CD4-positive, alpha-beta T cell (primary cell): ENCODE results near the gene VGF. TPM values are rescaled to one million over a fixed set of nuclear protein-coding genes. Genes with fewer than 3 reads are reported as not detected.

Experiments
- ATAC-seq: fragments of 200-7000 bp; cut with Tn5 transposase; one replicate; pipeline ENCODE4 v1.10.0; 2022; ENCODE audit warnings: mild to moderate bottlenecking; ENCODE audit not compliant: poor library complexity
- CTCF ChIA-PET: fragments of 350-600 bp; sonication (Branson Sonifier 250); formaldehyde crosslinking; loops from one replicate; lab custom pipeline; 2021; ENCODE audit warnings: antibody characterized with exemption, inconsistent platforms; lab: Charles Lee
- POLR2A ChIA-PET: fragments of 350-600 bp; sonication (Branson Sonifier 250); formaldehyde crosslinking; loops from one replicate; lab custom pipeline; 2021; ENCODE audit warnings: antibody characterized with exemption, inconsistent platforms; lab: Charles Lee
- DNase-seq, 14 experiments: peaks; one replicate each; pipeline ENCODE4 v3.0.0-alpha.2; 2013 to 2020; ENCODE audit warnings: mixed read lengths in 2 of 14
- H3K27ac ChIP-seq, 2 donors: one replicate each; pipeline versions ENCODE4 v1.5.1 to v1.7.0; 2013; ENCODE audit warnings: low read length in 2 of 2, low read depth in 1 of 2, mild to moderate bottlenecking in 1 of 2
- H3K27me3 ChIP-seq, 2 experiments: 1 replicate in 1 of 2; 2 replicates in 1 of 2; pipeline versions ENCODE4 v1.6.1 to v1.7.0; 2013; ENCODE audit warnings: low read length in 2 of 2, control low read depth in 1 of 2, mild to moderate bottlenecking in 1 of 2, moderate library complexity in 1 of 2; ENCODE audit not compliant: insufficient read depth in 2 of 2, control insufficient read depth in 1 of 2
- H3K36me3 ChIP-seq: one replicate; pipeline ENCODE4 v1.6.1; 2013; ENCODE audit warnings: low read length, control low read depth; ENCODE audit not compliant: insufficient read depth
- H3K4me1 ChIP-seq: one replicate; pipeline ENCODE4 v1.6.1; 2013; ENCODE audit warnings: low read length, control low read depth; ENCODE audit not compliant: insufficient read depth
- H3K4me3 ChIP-seq: one replicate; pipeline ENCODE4 v1.5.1; 2013; ENCODE audit warnings: mild to moderate bottlenecking, low read length, moderate library complexity
- H3K9me3 ChIP-seq, 2 experiments: 1 replicate in 1 of 2; 2 replicates in 1 of 2; pipeline versions ENCODE4 v1.6.1 to v1.7.0; 2013; ENCODE audit warnings: low read length in 2 of 2, mild to moderate bottlenecking in 2 of 2, control low read depth in 1 of 2, moderate library complexity in 1 of 2; ENCODE audit not compliant: control insufficient read depth in 1 of 2, insufficient read depth in 1 of 2
- H3K27ac Mint-ChIP-seq: one replicate; pipeline ENCODE4 v1.8.0; 2020; ENCODE audit warnings: mixed read lengths
- H3K27me3 Mint-ChIP-seq: one replicate; pipeline ENCODE4 v1.8.0; 2021; ENCODE audit warnings: mixed read lengths
- H3K36me3 Mint-ChIP-seq: one replicate; pipeline ENCODE4 v1.8.0; 2021; ENCODE audit warnings: low read depth, mixed read lengths
- H3K4me1 Mint-ChIP-seq: one replicate; pipeline ENCODE4 v1.8.0; 2021; ENCODE audit warnings: low read depth, mixed read lengths
- H3K4me3 Mint-ChIP-seq: one replicate; pipeline ENCODE4 v1.8.0; 2020; ENCODE audit warnings: mild to moderate bottlenecking, mixed read lengths
- H3K9me3 Mint-ChIP-seq: one replicate; pipeline ENCODE4 v1.8.0; 2020; ENCODE audit warnings: mixed read lengths
- intact Hi-C, 2 experiments: fragments of 100-400 bp; cut with DNase I in 1 of 2; cut with micrococcal nuclease in 1 of 2; formaldehyde crosslinking; loops; one replicate each; pipeline versions ENCODE4 v1.15.1 to v1.9.0; 2023 to 2025; cut with DNase I, micrococcal nuclease
- total RNA-seq, 174 experiments: library from RNA in 2 of 174; stranded (reverse) in 2 of 174; gene quantifications; one replicate each; pipeline ENCODE4 v1.2.3 and lab custom pipeline; 2021 to 2026
- TF ChIP-seq, protein P1 (sequence below): fragments of 200-600 bp; IDR thresholded peaks from one replicate; pipeline ENCODE4 v1.8.0; 2022; ENCODE audit warnings: antibody characterized with exemption, mild to moderate bottlenecking

The VGF gene
- total RNA-seq, 2 experiments from 2014 or later = not detected

DNA sequence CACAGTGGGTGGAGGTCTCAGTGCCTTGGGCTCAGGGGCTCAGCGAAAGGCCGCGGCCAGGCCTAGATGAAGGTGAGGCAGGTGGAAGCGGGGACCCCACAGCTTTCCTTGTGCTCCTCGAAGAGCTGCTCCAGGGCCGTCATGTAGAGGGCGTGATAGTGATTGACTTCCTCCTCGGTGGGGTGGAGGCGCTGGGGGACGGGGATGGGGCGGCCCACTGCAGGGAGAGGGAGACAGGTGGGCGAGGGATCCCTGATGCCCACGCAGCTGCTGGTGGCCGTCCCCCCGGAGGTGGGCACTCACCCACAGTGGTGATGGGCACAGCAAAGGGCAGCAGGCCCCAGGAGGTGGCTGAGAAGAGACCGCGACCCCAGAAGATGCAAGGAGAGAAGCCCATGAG is 30.5 kb upstream of the VGF start:
- H3K27me3 ChIP-seq = peaks cover 7 to 10% of the 10 kb centered on the region in 2 experiments
- peaks cover 29% of the 10 kb centered on the region for H3K27me3 Mint-ChIP-seq
- no peaks in the 10 kb centered on the region for H3K36me3 ChIP-seq
- POLR2A ChIA-PET = no interaction called here
- no peak overlapping the region for H3K4me3 Mint-ChIP-seq
- no peaks in the 10 kb centered on the region for H3K36me3 Mint-ChIP-seq
- H3K9me3 Mint-ChIP-seq = no peaks in the 10 kb centered on the region
- ATAC-seq = no peak
- CTCF ChIA-PET = no interaction called here
- peaks cover 10% of the 10 kb centered on the region for H3K4me1 ChIP-seq
- TF ChIP-seq, protein P1, sequence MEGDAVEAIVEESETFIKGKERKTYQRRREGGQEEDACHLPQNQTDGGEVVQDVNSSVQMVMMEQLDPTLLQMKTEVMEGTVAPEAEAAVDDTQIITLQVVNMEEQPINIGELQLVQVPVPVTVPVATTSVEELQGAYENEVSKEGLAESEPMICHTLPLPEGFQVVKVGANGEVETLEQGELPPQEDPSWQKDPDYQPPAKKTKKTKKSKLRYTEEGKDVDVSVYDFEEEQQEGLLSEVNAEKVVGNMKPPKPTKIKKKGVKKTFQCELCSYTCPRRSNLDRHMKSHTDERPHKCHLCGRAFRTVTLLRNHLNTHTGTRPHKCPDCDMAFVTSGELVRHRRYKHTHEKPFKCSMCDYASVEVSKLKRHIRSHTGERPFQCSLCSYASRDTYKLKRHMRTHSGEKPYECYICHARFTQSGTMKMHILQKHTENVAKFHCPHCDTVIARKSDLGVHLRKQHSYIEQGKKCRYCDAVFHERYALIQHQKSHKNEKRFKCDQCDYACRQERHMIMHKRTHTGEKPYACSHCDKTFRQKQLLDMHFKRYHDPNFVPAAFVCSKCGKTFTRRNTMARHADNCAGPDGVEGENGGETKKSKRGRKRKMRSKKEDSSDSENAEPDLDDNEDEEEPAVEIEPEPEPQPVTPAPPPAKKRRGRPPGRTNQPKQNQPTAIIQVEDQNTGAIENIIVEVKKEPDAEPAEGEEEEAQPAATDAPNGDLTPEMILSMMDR = no peak
- no peak overlapping the region for H3K4me3 ChIP-seq
- H3K4me1 Mint-ChIP-seq = peaks cover 3% of the 10 kb centered on the region
- intact Hi-C loops = no loop called here
- DNase-seq = no peak
- no peak overlapping the region for H3K27ac ChIP-seq
- H3K27ac Mint-ChIP-seq = no peak overlapping the region
- H3K9me3 ChIP-seq = no peaks in the 10 kb centered on the region

DNA sequence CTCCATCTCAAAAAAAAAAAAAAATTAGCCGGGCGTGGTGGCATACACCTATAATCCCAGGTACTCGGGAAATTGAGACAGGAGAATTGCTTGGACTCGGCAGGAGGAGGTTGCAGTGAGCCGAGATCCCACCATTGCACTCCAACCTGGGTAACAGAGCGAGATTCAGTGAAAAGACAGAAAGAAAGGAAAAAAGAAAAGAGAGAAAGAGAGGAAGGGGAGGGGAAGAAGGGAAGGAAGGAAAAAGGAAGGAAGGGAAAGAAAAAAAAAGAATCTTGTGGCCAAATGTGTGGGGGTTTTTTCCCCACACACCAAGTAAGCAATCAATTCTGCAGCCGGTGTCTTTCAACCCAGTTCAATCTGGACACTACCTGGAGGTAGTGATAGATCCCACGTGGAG is 23.7 kb upstream of the VGF start:
- ChIA-PET POLR2A (no interaction called here), CTCF (no interaction called here)
- ATAC-seq (no peak), DNase-seq (no peak)
- Mint-ChIP-seq H3K4me3 (no peak overlapping the region), H3K27ac (no peak overlapping the region), H3K9me3 (no peaks in the 10 kb centered on the region), H3K4me1 (no peaks in the 10 kb centered on the region), H3K36me3 (no peaks in the 10 kb centered on the region), H3K27me3 (peaks cover 29% of the 10 kb centered on the region)
- Histone ChIP-seq H3K4me3 (no peak overlapping the region), H3K27ac (no peak overlapping the region), H3K4me1 (peaks cover 6% of the 10 kb centered on the region), H3K36me3 (no peaks in the 10 kb centered on the region), H3K27me3 (peaks cover 0 to 4% of the 10 kb centered on the region in 2 experiments), H3K9me3 (no peaks in the 10 kb centered on the region)
- intact Hi-C loops = no loop called here
- TF ChIP-seq, protein P1 = no peak

DNA sequence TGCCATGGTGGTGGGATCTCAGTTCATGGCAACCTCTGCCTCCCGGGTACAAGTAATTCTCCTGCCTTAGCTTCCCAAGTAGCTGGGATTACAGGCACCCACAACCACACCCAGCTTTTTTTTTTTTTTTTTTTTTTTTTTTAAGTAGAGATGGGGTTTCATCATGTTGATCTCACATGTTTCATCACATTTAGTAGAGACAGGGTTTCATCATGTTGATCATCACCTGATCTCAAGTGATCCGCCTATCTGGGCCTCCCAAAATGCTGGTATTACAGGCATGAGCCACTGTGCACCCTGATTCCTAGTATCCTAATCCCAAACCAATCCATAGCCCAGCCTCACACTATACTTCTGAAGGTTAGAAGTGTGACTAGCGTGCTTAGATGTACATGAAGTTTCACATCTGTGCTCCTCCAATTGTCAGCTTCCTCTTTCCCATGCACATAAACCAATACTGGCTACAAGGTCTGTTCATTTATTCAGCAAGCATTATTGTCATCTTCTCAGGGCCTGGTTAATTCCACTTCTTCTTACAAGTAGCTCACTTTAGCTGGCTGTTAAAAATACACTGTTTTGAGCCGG is 21.6 kb upstream of the VGF start:
- ChIA-PET POLR2A (no interaction called here), CTCF (interaction anchor here (0.5 to 1.6 kb wide), 2 partner anchors 13 to 43 kb away, joined by 4 read pairs; no protein-coding TSS in a partner anchor)
- intact Hi-C loops = no loop called here
- H3K36me3 ChIP-seq = no peaks in the 10 kb centered on the region
- DNase-seq = no peak
- no peak overlapping the region for H3K27ac Mint-ChIP-seq
- no peaks in the 10 kb centered on the region for H3K9me3 Mint-ChIP-seq
- H3K27ac ChIP-seq = no peak overlapping the region
- peaks cover 8 to 14% of the 10 kb centered on the region in 2 experiments for H3K27me3 ChIP-seq
- no peak for ATAC-seq
- no peaks in the 10 kb centered on the region for H3K4me1 Mint-ChIP-seq
- peaks cover 35% of the 10 kb centered on the region for H3K27me3 Mint-ChIP-seq
- H3K9me3 ChIP-seq = no peaks in the 10 kb centered on the region
- peaks cover 4% of the 10 kb centered on the region for H3K4me1 ChIP-seq
- H3K4me3 ChIP-seq = no peak overlapping the region
- TF ChIP-seq, protein P1 = no peak
- H3K4me3 Mint-ChIP-seq = no peak overlapping the region
- H3K36me3 Mint-ChIP-seq = no peaks in the 10 kb centered on the region
